ENCODE data around the gene ZNF33B.

- TF ChIP-seq CTCF (IDR thresholded peaks at IDR 0.05; ENCODE audit: low read length) (no peak), EZH2 (IDR thresholded peaks at IDR 0.05; ENCODE audit: borderline replicate concordance, low read length) (no peak)
Measured at GRCh38 chr10:42645516-42645915, 7.1 kb upstream of the ZNF33B start.

Data from OCI-LY1 (cell line).